ENCODE measurements around the gene TMEM94. TPM values are rescaled to one million over a fixed set of nuclear protein-coding genes. Genes with fewer than 3 reads are reported as not detected.

The TMEM94 gene
- total and polyA plus RNA-seq, 2 of the 8 experiments (the other 6 are each of a cell fraction or from before 2014, with no cell fraction given), result 54.8 to 69.9 TPM

GRCh38 chr17:75521951-75522727 lies 65.7 kb downstream of the TMEM94 start:
- H3K9me3 ChIP-seq (ENCODE audit: insufficient read depth in 2 of 2, low read depth in 1 of 2, low read length in 1 of 2), result no peaks in the 10 kb centered on the region
- TF ChIP-seq SP2 (IDR thresholded peaks at IDR 0.05; ENCODE audit: low read length) (no peak), SP4 (IDR thresholded peaks at IDR 0.05; ENCODE audit: low read length) (no peak), NRF1 (IDR thresholded peaks at IDR 0.05; ENCODE audit: low read depth, low read length) (no peak), NANOG (IDR thresholded peaks at IDR 0.05; ENCODE audit: insufficient read depth, low read depth, low read length, poor library complexity, severe bottlenecking) (no peak), EGR1 (IDR thresholded peaks at IDR 0.05; ENCODE audit: borderline replicate concordance, low read depth, low read length) (no peak), KDM5A (IDR thresholded peaks at IDR 0.05; ENCODE audit: low read length) (no peak), RAD21 (IDR thresholded peaks at IDR 0.05 in 1 of 2, conservative IDR thresholded peaks at IDR 0.05 in 1 of 2; ENCODE audit: low read depth in 2 of 2, low read length in 2 of 2) (no peak), SIX5 (IDR thresholded peaks at IDR 0.05; ENCODE audit: low read depth, low read length) (no peak), ASH2L (IDR thresholded peaks at IDR 0.05; ENCODE audit: low read length) (no peak), CHD1 (IDR thresholded peaks at IDR 0.05; ENCODE audit: low read depth, low read length) (no peak), POU5F1 (IDR thresholded peaks at IDR 0.05; ENCODE audit: low read depth, low read length) (no peak), RXRA (IDR thresholded peaks at IDR 0.05; ENCODE audit: insufficient read depth, low read depth, low read length) (no peak), SIRT6 (IDR thresholded peaks at IDR 0.05; ENCODE audit: low read length) (no peak)

More at GRCh38 chr17:75521951-75522727, 65.7 kb downstream of the TMEM94 start:
- Histone ChIP-seq H2BK120ac (replicated peaks; ENCODE audit: low read depth, low read length) (no peak overlapping the region), H3K4me3 (ENCODE audit: extremely low read depth in 1 of 4, insufficient read depth in 2 of 4, low read depth in 3 of 4, low read length in 4 of 4) (no peak overlapping the region), H3K4ac (replicated peaks; ENCODE audit: insufficient read length, low read depth, low read length) (no peak overlapping the region), H4K8ac (ENCODE audit: extremely low read depth, insufficient read depth, low read length) (no peak overlapping the region), H3K27ac (ENCODE audit: low read depth, low read length) (no peak overlapping the region), H3K14ac (ENCODE audit: insufficient read length) (no peak overlapping the region), H4K91ac (replicated peaks; ENCODE audit: insufficient read length, low read length) (no peak overlapping the region), H3K56ac (replicated peaks; ENCODE audit: insufficient read length, low read depth, low read length) (no peak overlapping the region), H2BK15ac (ENCODE audit: low read length) (no peak overlapping the region), H2AFZ (ENCODE audit: low read length) (no peak overlapping the region), H3K23me2 (ENCODE audit: low read depth, low read length) (peaks cover 14% of the 10 kb centered on the region), H4K5ac (ENCODE audit: insufficient read length, low read depth, low read length) (no peak overlapping the region), H3K4me2 (ENCODE audit: insufficient read depth in 1 of 2, low read depth in 2 of 2, low read length in 2 of 2) (no peak overlapping the region), H3K23ac (ENCODE audit: insufficient read length) (no peak overlapping the region), H3K36me3 (ENCODE audit: control insufficient read depth in 2 of 4, insufficient read depth in 4 of 4, low read length in 3 of 4) (peaks cover 0 to 34% (median 8%) of the 10 kb centered on the region in 4 experiments; a peak in 6 of 8 replicates), H3K79me1 (ENCODE audit: low read depth, low read length) (no peaks in the 10 kb centered on the region), H3K4me1 (replicated peaks in 1 of 4; ENCODE audit: control insufficient read depth in 3 of 4, insufficient read depth in 4 of 4, low read length in 3 of 4) (peaks cover 0 to 18% (median 8%) of the 10 kb centered on the region in 4 experiments; a peak in 6 of 7 replicates), H2AK5ac (ENCODE audit: low read depth, low read length) (no peak overlapping the region), H3K27me3 (replicated peaks in 1 of 4; ENCODE audit: control insufficient read depth in 3 of 4, extremely low read depth in 1 of 4, insufficient read depth in 3 of 4, low read length in 3 of 4) (no peaks in the 10 kb centered on the region; a peak in 1 of 7 replicates), H2BK12ac (ENCODE audit: low read depth, low read length) (no peak overlapping the region), H3K18ac (ENCODE audit: extremely low read depth, low read length) (no peak overlapping the region), H3K79me2 (ENCODE audit: control insufficient read depth in 1 of 2, insufficient read depth in 2 of 2, low read length in 2 of 2) (peaks cover 0 to 2% of the 10 kb centered on the region in 2 experiments; a peak in 1 of 4 replicates), H2BK20ac (ENCODE audit: low read length) (no peak overlapping the region), H4K20me1 (replicated peaks in 1 of 2; ENCODE audit: control insufficient read depth in 1 of 2, insufficient read depth in 2 of 2, low read length in 2 of 2) (peaks cover 4 to 26% of the 10 kb centered on the region in 2 experiments), H2BK5ac (ENCODE audit: low read depth, low read length) (no peak overlapping the region), H3K9ac (replicated peaks in 1 of 4; ENCODE audit: extremely low read depth in 1 of 4, low read depth in 3 of 4, low read length in 3 of 4) (no peak overlapping the region)
- 96% methylated on average over 31 of the region's 33 CpGs; no CpG with 5 or more reads in 1 of the 2 experiments for WGBS, 2 experiments (ENCODE audit: extremely low coverage in 1 of 2, insufficient coverage in 1 of 2, insufficient read length in 1 of 2, insufficient replicate concordance in 2 of 2, low coverage in 1 of 2, low lambda C conversion rate in 2 of 2, missing lambda C conversion rate in 1 of 2)
- ChIA-PET POLR2A (ENCODE audit: partially characterized antibody) (interaction anchor here (0.7 kb wide), 1 partner anchor 68 kb away, joined by 3 read pairs; no protein-coding TSS in a partner anchor), CTCF (ENCODE audit: partially characterized antibody) (interaction anchor here (0.6 to 1.7 kb wide), 9 partner anchors 14 to 113 kb away, joined by 3 to 6 read pairs (median 3); no protein-coding TSS in a partner anchor)
- FAIRE-seq (no peak), DNase-seq (ENCODE audit: low read depth in 1 of 2, low spot score in 2 of 2) (no peak)

Measured in H1 (cell line).